NCI-H2081 (cell line): ENCODE measurements around the gene C1QL1.

Experiments
- DNase-seq, 2 experiments: peaks; one replicate each; lab custom pipeline; 2025; lab: John Stamatoyannopoulos, UW

C1QL1 gene

DNA sequence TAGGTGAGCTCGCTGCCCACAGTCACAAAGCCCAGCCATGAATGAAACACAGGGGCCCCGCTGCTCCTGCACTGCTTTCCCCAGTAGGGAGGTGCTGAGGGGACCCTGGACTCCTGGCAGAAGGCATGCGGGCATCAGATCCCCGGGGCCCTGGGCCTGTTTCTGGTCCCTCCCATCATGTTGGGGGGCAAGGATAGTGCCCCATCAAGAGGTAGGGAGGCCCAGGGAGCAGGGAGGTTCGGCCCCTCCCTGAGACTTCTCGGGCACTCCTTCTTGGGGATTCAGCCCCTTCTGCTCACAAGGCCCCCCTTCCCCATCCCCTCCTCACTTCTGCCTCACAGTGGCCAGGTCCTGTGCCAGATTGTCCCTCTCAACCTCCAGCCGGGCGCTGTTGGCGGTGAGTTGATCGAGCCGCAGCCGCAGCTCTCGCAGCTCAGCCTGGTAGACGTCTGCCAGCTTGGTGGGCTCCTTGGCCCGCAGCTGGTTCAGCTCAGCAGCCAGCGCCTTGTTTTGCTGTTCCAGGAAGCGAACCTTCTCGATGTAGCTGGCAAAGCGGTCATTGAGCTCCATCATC is 53.3 kb downstream of the C1QL1 start:
- DNase-seq = no peak

DNA sequence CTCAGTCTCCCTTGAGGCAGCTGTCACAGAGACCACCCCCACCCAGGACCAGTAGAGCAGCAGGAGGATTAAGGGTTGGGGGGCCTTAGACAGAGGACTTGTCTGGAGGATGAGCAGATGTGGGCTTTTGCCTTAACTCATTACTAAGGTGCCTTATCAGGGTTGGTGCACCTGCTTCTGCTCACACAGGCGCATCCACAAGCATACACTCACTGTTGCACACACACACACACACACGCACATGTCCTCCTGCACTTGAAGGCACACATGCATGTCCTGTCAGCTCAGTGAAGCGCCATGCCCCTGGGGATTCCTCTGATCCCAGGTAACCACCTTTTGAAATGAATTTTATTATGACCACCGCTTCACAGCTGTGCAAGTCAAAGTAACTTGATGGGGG is 54.0 kb downstream of the C1QL1 start:
- no peak for DNase-seq

DNA sequence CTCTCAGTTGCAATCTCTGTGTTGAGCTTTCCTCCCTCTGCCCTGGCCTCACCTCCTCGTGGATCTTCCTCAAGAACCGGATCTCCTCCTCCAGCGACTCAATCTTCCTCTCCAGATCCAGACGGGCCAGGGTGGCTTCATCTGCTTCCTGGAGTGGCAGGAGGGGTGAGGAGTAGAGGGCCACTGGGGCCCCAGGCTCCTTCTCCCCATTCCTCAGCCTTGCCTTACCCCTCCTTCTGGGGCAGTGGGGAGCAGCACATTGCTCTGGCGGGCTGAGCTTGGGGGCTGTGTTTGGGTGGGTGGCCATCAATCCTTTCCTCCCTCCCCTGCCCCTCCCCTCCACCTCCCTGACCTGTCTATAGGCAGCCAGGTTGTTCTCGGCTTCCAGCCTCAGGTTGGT is 54.4 kb downstream of the C1QL1 start:
- DNase-seq = no peak

GRCh38 chr17:44912763-44913544 is 55.1 kb downstream of the C1QL1 start:
- DNase-seq = no peak

DNA sequence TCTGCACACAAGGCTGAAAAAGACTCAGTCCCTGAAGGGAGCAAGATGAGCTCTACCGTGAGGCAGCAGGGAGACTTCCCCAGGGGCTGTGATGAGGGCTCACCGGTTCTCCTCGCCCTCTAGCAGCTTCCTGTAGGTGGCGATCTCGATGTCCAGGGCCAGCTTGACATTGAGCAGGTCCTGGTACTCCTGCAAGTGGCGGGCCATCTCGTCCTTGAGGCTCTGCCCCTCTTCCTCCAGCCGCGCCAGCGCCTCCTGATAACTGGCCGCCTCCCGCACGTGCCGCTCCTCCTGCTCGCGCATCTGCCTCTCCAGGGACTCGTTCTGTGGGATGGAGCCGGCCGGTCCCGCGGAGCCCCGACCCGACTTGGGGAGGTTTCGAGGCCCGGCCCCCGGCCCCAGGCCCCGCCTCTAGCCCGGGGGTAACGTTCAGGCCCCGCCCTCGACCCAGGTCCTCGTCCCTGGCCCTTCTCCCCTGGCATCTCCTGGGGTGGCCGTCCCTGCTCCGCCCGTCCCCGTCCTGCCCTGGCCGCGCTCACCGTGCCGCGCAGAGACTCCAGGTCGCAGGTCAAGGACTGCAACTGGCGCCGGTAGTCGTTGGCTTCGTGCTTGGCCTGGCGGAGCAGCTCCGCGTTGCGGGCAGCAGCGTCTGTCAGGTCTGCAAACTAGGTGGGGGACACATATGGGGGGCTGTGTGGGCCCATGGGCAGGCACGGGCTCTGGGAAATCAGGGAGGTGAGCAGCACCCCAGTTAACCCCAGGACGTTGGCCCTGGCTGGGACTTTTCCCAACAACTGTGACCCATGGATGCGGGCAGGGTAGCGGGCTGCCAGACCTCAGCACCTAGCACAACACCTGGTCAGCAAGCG is 56.7 kb downstream of the C1QL1 start:
- DNase-seq = no peak

- no peak for DNase-seq
Observed at GRCh38 chr17:44910231-44911106, 57.6 kb downstream of the C1QL1 start.
